Umbilical cord (tissue), 2 donors: ENCODE data around the gene ARHGEF28. TPM values are rescaled to one million over a fixed set of nuclear protein-coding genes. Genes with fewer than 3 reads are reported as not detected.
A peak's percentile ranks its signal among the peaks of the same experiment; 100 is the strongest.

Experiments
- DNase-seq: peaks from one replicate; pipeline ENCODE4 v3.0.0-alpha.2; 2015; ENCODE audit warnings: low spot score
- total RNA-seq: library from RNA; depleted of rRNA; stranded (reverse); fragments of >200 nt; gene quantifications from one replicate; pipeline ENCODE4 v1.2.3, GENCODE V29; 2014; ENCODE audit warnings: low replicate concordance; ENCODE audit not compliant: insufficient read depth

Gene ARHGEF28
- 13.7 TPM for total RNA-seq

DNA sequence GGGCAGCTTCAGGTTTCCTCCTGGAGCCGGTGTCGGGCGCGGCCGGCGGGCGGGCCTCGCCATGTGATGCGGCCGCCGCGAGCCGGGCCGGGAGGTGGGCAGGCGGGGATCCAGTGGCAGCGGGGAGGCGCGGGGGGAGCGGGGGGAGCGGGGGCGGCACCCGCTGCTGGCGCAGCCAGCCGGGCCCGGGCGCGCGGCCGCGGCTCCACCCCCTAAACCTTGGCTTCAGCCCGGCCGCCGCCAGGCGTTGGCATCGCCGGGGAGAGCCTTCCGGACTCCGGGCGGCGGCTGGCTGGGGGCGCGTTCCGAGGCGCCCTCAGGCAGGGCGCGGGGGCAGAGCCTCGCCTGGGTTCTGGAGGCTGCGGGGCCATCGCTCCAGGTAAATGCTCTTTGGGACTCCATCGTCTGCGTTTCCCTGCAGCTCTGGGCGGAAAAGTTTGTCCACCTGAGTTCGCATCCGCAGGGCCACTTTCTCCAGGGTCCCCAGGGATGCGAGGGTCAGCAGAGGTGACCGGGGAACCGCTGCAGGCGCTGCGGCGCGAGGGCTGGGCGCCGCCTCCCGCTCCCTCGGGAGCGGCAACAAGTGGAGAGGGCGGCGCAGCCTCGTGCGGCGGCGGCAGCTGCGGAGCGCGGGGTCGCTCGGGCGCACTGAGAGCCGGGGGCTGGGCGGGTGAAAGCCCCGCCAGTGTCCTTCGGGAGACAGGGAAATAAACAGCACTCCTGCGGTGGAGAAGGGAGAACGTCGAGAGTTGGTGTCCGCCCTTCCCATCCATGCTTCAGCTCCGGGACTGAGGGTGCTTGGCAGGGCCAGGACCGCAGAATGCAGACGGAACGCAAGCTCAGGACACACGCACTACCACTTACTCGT lies at the start of gene ARHGEF28:
ARHGEF28 (plus strand) TSS at position 253 of the 868 bp plus-strand sequence. CDS start 58,656 bp downstream, outside the sequence.
- peak; percentile 29 for DNase-seq

DNA sequence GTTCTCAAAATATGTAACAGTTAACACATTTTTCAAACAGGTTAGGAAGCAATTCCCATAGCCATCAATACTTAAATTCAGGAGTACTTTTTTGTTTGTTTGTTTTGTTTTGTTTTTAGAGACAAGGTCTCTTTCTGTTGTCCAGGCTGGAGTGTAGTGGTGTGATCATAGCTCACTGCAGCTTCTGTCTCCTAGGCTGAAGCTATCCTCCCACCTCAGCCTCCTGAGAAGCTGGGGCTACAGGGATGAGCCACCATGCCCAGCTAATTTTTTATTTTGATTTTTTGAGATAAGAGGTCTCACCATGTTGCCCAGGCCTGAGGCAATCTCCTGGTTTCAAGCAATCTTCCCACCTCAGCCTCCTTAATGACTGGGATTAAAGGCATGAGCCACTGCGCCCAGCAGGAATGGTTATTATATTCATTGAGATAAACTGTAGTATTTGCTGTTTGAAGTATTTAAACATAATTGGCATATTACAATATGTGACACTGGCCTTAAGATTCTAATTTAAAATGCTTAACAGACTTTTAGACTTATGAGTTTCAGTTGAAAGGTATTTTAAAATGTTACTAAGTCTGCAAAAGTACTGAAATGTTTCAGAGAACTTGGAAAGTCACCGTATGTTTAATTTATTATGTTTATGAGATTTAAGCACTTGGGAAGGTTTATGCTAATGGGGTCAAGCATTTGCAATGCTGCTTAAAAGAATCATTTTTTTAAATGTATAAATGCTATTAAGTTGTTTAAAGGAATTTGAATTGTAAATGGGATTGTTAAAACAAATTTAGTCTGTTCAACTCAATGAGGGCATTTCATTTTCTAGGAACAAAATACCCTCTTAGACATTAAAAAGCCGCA lies 43.5 kb upstream of the ARHGEF28 start:
- no peak for DNase-seq

DNA sequence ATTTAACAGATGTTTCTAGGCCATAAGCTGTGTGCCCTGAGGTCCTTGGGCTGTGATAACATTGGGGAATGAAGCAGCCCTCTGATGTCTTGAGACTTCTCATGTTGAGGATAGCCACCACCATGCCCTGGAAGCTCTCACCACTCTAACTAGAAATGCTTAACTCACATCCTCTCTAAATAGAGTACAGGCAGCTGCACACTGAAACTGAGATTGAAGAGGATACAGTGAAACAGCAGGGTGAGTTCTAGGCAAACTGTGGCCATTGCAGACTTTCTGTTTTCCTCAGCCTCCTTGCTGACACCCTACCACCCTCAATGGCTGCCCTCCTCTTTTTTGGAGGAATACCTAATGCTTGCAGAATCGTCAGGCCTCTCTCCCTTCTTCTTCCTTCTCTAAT lies 38.1 kb upstream of the ARHGEF28 start:
- no peak for DNase-seq

GRCh38 chr5:73591102-73591695 lies 34.8 kb upstream of the ARHGEF28 start:
- DNase-seq, result peak; percentile 85

DNA sequence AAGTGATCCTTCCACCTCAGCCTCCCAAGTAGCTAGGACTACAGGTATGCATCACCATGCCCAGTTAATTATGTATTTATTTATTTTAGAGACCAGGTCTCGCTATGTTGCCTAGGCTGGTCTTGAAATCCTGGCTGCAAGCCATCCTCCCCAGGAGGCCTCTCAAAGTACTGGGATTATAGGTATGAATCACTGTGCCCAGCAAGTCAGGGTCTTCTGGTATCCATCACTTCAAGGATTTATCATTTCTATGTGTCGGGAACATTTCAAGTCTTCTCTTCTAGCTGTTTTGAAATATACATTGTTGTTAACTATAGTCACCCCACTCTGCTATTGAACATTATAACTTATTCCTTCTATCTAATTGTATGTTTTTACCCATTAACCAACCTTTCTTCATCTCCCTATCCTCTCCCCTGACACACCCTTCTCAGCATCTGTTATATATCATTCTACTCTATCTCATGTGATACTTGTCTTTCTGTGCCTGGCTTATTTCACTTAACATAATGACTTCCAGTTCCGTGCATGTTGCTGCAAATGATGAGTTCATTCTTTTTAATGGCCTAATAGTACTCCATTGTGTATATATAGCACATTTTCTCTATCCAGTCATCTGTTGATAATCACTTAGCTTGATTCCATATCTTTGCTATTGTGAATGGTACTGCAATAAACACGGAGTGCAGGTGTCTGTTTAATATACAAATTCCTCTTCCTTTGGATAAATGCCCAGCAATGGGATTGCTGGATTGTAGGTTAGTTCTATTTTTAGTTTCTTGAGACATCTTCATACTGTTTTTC lies 34.1 kb upstream of the ARHGEF28 start:
- DNase-seq, result peak; percentile 54

DNA sequence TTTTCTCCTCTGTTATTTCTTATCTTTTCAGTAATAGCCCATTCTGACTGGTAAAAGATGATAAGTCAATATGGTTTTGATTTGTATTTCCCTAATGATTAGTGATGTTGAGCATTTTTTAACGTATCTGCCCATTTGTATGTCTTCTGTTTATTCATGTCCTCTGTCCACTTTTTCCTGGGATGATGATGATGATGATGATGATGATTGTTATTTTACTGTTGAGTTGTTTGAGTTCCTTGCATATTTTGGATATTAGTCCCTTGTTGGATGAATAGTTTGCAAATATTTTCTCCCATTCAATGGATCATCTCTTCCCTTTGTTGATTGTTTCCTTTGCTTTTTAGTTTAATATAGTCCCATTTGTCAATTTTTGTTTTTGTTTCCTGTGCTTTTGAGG lies 33.4 kb upstream of the ARHGEF28 start:
- DNase-seq, result no peak

GRCh38 chr5:73596705-73597328 lies 29.2 kb upstream of the ARHGEF28 start:
- no peak for DNase-seq

GRCh38 chr5:73599380-73599779 lies 26.6 kb upstream of the ARHGEF28 start:
- no peak for DNase-seq

- DNase-seq, result no peak
Observed at GRCh38 chr5:73603998-73604397, 22.0 kb upstream of the ARHGEF28 start.

- no peak for DNase-seq
Observed at GRCh38 chr5:73605223-73606087, 20.5 kb upstream of the ARHGEF28 start.

DNA sequence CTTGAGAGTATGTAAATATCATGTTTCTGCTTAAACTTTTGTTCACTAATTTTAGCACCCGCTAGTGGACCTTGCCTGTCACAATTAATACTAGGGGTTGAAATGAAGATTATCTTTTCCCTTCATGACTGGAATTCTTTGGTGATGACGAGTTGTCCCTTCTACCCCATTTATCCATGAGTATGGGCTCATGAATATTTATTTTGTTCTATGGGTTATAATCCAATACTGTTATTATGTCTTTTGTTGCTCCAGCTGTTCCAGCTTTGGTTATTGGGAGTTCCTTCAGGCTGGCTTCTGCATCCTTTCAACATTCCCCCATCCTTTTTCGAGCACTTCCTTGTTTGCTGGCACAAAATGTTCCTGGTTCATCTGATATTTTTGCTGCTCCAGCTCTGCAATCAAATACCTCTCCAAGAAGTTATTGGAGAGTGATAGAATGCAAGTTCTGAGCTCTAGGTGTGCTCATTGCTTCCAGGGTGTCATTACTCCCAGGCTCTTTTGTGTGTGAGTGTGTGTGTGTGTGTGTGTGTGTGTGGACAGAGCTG lies 19.7 kb upstream of the ARHGEF28 start:
- no peak for DNase-seq

GRCh38 chr5:73607228-73607627 lies 18.8 kb upstream of the ARHGEF28 start:
- no peak for DNase-seq

GRCh38 chr5:73612799-73613198 lies 13.2 kb upstream of the ARHGEF28 start:
- no peak for DNase-seq

DNA sequence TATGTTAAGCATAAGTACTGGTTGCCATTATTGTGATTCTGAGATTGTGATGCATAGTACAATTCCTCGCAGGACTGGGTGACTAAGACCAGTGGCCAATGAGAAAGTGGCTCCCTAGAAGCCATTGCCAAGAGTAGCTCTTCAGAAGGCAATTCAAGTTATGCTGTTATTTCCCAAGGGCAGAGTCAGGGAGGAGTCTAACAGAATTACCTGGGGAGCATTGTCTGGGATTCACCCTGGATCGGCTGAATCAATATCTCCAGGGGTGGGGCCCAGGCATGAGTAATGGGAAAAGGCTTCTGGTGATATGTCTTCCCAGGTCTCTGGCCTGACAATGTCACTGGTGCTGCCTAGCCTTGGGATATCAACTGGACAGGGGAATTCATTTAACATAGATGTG lies 10.9 kb upstream of the ARHGEF28 start:
- no peak for DNase-seq

DNA sequence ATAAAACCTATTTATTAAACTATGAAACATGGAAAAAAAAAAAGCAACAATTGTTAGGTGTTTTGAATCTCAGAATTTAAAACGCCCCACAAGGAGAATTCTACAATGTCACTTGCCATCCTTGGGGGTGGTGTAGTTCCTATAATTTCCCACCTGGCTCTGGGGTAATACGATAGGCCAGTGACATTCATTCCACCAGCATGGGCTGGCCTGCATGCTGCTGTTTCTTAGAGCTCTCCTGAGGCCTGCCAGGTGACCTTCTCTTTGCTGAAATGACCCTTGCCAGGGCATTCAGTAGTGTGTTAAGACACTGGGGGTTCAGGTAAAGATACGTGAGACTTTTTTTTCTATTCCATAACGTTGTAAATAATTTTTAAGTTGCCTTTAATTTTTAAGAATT lies 10.0 kb upstream of the ARHGEF28 start:
- DNase-seq, result no peak

DNA sequence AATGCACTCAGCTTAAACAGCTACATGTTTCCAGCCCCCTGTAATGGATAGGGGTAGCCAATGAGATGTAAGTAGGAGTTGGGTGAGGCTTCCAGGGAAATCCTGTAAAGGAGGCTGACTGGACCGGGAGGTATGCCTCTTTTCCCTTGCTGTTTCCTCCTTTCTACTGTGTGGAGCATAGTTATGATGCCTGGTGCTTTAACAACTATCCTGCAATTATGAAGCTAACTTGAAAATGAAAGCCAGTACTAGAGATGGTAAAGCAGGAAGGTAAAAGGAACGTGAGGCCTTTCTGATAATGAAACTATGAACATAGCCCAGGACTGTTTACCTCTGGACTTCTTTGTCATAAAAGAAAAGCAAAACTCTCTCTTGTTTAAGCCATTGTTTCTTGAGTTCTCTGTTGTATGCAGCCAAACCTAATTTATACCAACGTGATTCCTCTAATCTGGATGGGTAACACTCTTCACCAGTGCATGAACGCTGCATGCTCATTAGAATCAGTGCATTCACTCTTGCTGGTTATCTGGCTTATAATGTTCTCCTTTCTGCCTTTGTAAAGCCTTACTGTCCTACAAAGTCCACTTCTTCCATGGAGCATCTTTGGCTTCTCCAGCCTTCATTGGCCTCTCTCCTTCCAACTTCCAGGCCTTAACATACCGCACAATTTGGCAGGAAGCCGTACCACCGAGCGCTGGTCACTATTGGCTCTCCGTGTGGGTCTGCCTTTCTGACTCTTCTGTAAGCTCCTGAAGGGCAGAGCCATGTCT lies 8.3 kb upstream of the ARHGEF28 start:
- peak; percentile 18 for DNase-seq

GRCh38 chr5:73619606-73620333 lies 6.2 kb upstream of the ARHGEF28 start:
- no peak for DNase-seq

DNA sequence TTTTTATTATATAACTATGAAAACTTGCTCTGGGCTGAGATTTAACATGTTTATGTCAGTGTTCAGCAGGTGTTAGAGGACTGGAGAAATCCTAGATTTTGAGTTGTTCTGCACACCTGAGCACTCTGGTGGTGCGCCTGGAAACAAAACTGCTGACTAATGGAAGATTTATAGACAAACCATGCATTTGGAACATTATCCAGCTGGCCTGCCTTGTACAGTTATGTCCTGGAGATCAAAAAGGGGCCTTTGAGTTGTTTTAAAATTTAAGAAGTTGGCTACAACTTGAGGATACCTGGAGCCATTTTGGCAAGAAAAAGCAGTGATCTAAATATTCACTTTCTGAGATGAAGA lies 5.7 kb upstream of the ARHGEF28 start:
- no peak for DNase-seq
